Embryonic facial prominence (tissue), 1 donor: Measurements from ENCODE around the gene CDC42EP2.
A peak's percentile ranks its signal among the peaks of the same experiment; 100 is the strongest.

Experiments
- DNase-seq: peaks from one replicate; pipeline ENCODE4 v3.0.0-alpha.2; 2016; ENCODE audit errors: extremely low spot score

Gene CDC42EP2, protein sequence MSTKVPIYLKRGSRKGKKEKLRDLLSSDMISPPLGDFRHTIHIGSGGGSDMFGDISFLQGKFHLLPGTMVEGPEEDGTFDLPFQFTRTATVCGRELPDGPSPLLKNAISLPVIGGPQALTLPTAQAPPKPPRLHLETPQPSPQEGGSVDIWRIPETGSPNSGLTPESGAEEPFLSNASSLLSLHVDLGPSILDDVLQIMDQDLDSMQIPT

DNA sequence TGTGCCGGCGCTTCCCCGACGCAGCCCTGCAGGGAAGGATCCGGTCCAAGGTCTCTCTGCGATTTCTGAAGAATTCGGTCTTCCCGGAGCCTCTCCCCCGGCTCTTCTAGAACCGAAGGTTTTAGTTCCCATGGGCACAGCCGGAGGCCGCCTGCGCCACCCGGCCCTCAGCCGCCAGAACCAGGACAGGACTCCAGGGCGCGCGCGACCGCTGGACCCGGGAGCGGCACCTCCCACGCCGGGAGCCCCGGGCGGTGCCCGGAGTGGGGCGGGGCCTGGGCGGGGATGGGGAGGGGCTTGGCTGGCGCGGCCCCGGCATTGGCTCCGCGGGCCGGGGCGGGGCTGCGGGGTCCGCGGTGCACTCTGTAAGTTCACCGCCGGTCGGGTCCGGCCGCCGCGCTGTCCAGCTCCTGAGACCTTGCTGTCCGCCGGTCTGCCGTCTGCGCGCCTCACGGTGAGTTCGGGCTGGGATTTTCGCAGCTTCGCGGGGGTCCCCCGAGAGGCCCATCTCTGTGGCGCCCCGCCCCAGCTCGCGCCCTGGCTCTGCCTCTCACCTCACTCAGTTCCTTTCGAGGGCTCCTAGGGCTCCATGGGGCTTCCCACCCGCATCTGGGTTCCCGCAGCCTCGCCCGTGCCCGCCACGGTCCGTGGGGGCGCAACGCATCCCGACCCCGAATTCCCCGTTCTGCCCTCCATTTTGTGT lies at the start of gene CDC42EP2:
CDC42EP2 (plus strand) TSS at position 366 of the 703 bp plus-strand sequence. CDS start 6,033 bp downstream, outside the sequence.
- no peak for DNase-seq

DNA sequence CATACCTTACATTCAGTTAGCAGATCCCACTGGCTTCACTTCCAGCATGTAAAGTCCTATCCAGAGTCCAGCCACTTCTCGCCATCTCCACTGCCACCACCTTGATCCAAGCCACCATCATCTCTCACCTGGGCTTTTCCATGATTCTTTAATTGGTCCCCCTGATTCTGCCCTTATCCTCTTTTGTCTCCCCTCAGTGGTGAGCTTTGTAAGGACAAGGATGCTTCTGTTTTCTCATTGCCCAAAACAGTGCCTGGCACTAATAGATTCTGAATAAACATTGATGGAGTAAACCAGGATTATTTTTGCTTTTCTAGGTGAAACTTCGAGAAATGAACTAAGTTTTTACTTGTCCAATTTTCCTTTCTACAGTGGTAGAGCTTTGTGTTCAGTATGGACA lies 48.5 kb upstream of the CDC42EP2 start:
- DNase-seq, result no peak

GRCh38 chr11:65274735-65275682 lies 39.7 kb upstream of the CDC42EP2 start:
- DNase-seq, result peak; percentile 40

DNA sequence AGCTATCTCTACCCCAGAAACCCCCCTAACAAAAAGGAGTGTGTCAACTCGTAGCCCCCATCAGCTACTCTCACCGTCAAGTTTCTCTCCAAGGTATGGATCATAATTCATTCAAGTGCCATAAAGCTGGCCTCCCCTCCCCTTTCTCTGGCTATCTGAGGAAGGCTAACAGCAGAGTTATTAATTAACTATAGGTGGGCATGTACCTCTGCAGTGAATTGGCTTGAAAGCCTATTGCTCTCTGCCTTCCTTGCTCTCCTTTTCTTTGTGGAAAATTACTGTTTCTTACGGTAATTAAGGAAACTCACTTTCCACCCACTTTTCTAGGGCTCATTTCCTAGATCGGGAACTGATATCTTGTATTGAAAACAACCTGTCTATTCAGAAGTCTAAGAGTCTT lies 38.8 kb upstream of the CDC42EP2 start:
- DNase-seq, result no peak

- DNase-seq, result no peak
Observed at GRCh38 chr11:65277631-65278277, 36.9 kb upstream of the CDC42EP2 start.

DNA sequence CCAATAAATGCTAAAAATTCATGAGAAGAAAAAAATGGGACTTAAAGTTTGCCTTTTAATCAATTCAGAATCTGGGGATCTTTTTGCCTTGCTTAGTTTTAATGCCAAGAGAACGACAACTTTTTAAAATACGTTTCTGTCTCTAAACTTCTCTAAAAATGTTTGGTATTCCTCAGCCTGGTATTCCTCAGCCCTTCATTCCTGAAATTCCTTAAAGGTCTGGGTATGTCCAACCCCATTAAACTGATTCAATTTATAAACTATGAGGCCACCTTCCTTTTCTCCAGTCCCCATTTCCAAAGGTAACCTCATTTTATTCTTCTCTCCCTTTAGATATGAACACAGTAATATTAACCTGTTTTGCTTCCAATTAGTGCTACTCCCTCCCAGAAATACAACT lies 36.3 kb upstream of the CDC42EP2 start:
- DNase-seq, result no peak

GRCh38 chr11:65279279-65279678 lies 35.4 kb upstream of the CDC42EP2 start:
- no peak for DNase-seq

DNA sequence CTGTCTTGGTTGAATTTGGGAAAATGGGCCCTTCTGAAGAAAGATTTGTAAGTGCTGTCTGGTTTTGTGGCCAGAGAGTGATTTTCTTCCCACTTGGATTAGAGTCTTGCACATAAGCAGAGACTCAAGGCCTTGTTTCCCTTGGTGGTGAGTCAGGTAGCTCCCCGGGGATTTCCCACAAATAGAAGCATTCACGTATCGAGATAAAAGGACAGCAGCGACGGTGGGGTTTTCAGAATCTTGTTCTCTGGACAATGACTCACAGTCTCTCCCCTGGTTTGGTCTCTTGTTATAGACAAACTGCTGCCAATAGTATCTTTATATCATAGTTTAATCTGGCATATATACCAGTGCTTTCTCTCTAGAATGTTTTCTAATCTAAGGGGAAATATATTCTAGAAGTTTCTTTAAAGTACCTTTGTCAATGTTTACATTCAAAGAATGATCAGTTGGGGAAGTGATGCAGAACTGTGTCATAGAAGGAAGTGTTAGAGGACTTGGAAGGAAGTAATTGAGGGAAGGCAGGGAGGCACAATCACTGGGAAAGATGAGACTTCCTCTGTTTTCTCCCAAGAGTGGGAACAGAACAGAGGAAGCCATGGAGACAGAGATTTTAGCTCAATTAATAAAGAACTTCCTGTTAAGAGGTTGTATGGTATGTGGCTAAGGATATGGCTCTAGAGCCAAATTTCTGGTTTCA lies 34.8 kb upstream of the CDC42EP2 start:
- no peak for DNase-seq

DNA sequence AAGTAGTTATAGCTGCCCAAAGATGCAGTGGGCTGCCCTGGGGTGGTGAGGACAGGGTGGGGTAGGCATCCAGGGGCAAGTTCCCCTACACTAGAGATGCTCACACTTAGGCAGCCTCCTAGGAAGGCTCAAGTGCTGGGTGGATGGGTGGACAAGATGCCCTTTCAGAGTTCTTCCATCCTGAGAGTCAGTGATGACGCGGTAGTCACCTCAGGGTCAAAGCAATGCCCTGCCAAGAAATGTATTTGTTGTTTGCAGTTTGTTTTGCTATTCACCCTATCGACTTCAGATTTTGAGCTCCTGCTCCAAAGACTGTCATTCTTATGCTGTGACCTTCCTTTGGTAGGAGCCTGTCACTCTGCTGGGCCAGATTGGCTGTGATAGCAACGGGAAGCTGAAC lies 34.0 kb upstream of the CDC42EP2 start:
- no peak for DNase-seq

GRCh38 chr11:65286686-65287085 lies 28.0 kb upstream of the CDC42EP2 start:
- no peak for DNase-seq

GRCh38 chr11:65287601-65288000 lies 27.1 kb upstream of the CDC42EP2 start:
- no peak for DNase-seq

GRCh38 chr11:65288706-65289536 lies 25.7 kb upstream of the CDC42EP2 start:
- DNase-seq, result no peak

- DNase-seq, result no peak
Observed at GRCh38 chr11:65290448-65291165, 24.1 kb upstream of the CDC42EP2 start.

DNA sequence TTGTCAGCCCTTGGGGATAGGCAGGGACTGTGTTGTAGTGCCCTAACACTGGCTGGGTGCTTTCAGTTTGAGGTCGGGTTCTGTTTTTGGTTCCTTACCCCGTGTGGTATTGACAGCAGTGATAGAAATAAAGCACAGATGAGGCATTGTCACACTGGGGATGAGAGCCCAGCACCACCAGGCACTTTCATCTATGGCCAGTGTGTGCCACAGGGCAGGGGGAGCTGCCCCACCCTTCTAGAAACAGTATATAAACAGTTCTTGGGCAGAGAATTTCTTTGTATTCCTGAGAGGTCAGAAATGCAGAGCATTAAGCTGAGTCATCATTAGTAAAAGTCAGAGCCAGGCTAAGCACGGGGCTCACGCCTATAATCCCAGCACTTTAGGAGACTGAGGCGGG lies 23.1 kb upstream of the CDC42EP2 start:
- no peak for DNase-seq

DNA sequence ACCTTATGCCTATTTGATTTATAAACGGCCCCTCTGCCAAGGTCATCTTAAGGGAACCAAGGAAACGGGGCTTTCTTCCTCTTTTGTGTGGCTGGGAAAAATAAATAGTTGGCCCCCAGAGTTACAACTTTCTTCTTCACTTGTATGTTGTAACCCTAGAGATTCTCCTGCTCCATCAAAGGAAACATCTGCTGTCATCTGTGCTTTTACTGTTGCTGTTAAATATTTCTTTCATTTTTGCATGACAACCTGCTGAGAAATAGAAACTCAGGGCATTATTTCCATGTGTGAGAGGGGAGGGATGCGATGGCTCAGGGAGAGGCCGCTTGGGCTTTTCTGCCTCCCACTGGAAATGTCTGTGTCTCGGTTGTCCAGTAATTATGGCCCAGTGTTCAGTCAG lies 21.8 kb upstream of the CDC42EP2 start:
- no peak for DNase-seq

DNA sequence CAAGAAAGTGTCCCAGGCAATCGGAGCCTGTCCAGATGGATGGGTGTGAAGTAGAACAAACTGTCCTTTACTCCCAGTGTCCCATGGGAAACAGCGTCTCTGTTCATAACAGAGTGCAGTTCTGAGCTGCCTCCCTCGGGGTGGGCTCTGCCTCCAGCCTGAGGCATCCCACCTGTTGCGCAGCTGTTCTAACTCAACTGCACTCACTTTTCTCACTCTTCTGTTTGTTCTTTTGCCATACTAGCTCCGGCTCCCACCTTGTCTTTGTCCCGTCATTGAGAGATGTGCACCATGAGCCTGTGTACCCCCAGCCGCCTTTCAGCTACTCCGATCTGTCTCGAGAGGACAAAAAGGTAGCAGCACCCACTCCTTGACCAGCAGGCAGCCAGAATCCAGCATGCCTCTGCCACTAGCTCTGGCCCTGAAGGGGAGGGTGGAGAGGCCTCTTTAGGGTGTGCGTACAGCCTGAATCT lies 20.7 kb upstream of the CDC42EP2 start:
- DNase-seq, result no peak

DNA sequence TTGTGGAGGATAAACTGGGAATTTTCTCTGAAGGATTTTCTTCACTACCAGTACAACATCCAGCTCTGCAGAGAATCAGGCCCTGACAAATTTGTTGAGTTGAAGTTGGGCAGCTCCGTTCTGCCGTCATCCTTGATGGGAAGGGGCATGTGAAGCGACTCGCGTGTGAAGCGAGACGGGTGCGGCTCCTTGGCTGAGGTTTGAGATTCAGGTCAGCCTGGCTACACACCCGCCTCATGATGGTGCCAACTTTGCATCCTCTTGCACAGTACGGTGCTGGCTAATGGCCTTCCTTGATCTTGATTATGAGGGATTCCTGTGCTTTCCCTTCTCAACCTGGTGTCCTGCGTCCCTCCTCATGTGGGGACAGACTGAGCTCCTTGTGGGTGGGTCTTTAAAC lies 19.7 kb upstream of the CDC42EP2 start:
- no peak for DNase-seq

DNA sequence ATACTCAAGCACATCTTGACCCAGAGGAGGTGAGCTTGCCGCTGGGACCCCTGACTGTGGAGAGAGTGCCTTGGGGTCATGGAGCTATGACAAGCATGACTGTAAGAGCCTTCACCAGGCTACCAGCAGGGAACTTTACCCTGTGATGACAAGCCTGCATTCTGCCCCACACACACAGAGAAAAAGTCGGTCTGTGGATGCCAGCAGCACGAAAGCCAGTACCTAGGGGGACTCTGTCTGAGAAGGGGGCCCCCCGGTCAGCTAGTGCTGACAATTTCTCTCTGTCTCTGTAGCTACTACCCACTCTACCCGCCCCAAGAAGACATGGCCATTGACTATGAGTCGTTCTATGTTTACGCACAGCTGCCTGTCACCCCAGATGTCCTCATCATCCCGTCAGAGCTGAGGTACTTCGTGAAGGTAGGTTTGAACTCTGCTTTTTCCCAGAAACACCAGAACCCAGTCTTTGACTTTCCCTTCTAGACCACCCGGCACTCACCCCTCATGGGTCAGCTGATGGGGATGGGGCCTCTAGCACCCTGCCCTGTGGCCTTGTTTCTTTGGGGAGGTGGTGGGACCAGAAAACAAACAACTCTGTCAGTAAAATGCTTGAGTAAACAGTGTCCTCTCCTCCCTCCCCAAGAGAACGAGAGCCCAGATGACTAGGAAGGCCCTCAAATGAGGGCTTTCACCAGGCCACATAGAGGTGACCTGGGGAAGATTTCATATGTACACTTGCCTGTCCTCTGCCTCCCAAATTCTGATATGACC lies 18.9 kb upstream of the CDC42EP2 start:
- DNase-seq, result no peak
